Measurements from ENCODE around the gene XPO1. TPM values are rescaled to one million over a fixed set of nuclear protein-coding genes. Genes with fewer than 3 reads are reported as not detected.
"Not testable (repeated sequence)": the region's sequence is repeated elsewhere in the genome, so short reads cannot be mapped to it uniquely, and the experiment has no call there.

XPO1 gene
- total and polyA plus RNA-seq, 10 donors = 56.8 to 164 (median 101) TPM

DNA sequence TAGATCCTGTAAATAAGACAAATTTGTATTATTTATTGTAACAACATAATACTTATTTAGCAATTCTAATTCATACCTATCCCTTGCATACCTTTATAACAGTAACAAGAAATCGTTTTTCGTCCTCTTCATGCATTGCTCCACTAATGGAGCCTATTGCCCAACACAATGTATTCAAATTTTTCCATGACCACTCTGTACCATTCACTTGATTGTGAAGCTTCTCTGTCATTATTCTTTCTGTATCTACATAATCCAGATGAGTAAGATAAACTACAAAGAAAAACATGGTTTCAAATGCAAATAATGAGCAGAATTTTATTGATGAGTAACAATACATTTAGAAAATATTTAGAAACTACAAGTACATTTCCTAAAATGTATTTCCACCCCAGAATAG, 45.7 kb downstream of the XPO1 start:
- peaks cover 0 to 20% (median 12%) of the 10 kb centered on the region in 6 donors for H3K4me1 ChIP-seq
- no peak for DNase-seq
- 85 to 92% (median 90%) methylated on average over 2 of the region's 2 CpGs for WGBS, 5 donors
- H3K9me3 ChIP-seq = no peaks in the 10 kb centered on the region
- TF ChIP-seq POLR2A (IDR thresholded peaks at IDR 0.05) (no peak), POLR2AphosphoS5 (IDR thresholded peaks at IDR 0.05) (no peak)
- TF ChIP-seq, protein P1, sequence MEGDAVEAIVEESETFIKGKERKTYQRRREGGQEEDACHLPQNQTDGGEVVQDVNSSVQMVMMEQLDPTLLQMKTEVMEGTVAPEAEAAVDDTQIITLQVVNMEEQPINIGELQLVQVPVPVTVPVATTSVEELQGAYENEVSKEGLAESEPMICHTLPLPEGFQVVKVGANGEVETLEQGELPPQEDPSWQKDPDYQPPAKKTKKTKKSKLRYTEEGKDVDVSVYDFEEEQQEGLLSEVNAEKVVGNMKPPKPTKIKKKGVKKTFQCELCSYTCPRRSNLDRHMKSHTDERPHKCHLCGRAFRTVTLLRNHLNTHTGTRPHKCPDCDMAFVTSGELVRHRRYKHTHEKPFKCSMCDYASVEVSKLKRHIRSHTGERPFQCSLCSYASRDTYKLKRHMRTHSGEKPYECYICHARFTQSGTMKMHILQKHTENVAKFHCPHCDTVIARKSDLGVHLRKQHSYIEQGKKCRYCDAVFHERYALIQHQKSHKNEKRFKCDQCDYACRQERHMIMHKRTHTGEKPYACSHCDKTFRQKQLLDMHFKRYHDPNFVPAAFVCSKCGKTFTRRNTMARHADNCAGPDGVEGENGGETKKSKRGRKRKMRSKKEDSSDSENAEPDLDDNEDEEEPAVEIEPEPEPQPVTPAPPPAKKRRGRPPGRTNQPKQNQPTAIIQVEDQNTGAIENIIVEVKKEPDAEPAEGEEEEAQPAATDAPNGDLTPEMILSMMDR (IDR thresholded peaks at IDR 0.05 in 8 of 11, conservative IDR thresholded peaks at IDR 0.05 in 3 of 11) = no peak
- intact Hi-C loops (cut with DNase I; ENCODE audit: low total_unique reads) = no loop called here
- no peak overlapping the region for H3K27ac ChIP-seq
- H3K4me3 ChIP-seq = no peak overlapping the region
- H3K36me3 ChIP-seq = peaks cover 0 to 100% (median 97%) of the 10 kb centered on the region in 6 donors
- H3K27me3 ChIP-seq (replicated peaks in 1 of 7) = no peaks in the 10 kb centered on the region

DNA sequence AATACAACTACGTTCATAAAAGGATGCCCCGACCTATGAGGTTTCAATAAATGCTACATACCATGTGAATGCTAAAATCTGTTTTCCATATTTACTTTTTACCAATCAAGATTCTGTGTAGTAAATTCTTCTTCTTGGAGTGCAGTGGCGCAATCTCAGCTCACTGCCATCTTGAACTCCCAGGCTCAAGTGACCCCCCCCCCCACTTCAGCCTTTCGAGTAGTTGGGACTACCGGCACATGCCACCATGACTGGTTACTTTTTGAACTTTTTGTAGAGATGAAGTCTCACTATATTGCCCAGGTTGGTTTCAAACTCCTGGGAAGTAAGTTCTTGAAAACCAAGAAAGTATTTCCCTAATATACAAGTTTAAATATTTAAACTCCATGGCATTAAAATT, 52.9 kb downstream of the XPO1 start:
- Histone ChIP-seq H3K27me3 (replicated peaks in 1 of 7) (no peaks in the 10 kb centered on the region), H3K36me3 (peaks cover 7 to 100% (median 94%) of the 10 kb centered on the region in 6 donors), H3K4me1 (no peaks in the 10 kb centered on the region), H3K27ac (no peak overlapping the region), H3K9me3 (no peaks in the 10 kb centered on the region), H3K4me3 (no peak overlapping the region)
- no peak for DNase-seq
- TF ChIP-seq POLR2AphosphoS5 (IDR thresholded peaks at IDR 0.05) = no peak
- TF ChIP-seq, protein P1 (IDR thresholded peaks at IDR 0.05 in 8 of 11, conservative IDR thresholded peaks at IDR 0.05 in 3 of 11) = no peak
- no peak for TF ChIP-seq POLR2A (IDR thresholded peaks at IDR 0.05)
- intact Hi-C loops (cut with DNase I; ENCODE audit: low total_unique reads) = no loop called here
- WGBS, 5 donors = 96 to 99% (median 97%) methylated on average over 5 of the region's 5 CpGs

DNA sequence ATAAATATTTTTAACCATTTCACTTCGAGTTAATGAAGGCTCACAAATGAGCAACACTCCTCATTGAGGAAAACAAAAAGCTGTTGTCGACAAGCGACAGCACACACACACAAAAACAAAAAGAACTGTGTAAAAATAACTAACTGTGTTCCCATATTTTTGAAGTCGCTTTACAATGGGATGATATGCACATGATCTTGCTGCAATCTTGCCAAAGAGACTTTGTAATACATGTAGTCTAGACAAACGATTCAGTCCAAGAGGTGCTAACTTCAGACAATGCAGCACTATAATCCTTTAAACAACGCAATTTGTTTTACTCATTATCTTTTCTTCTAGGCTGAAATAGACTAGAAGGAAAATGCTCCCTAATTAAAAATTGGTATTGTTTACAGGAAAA, 60.1 kb downstream of the XPO1 start:
- H3K36me3 ChIP-seq = peaks cover 7 to 74% (median 60%) of the 10 kb centered on the region in 6 donors
- no peak overlapping the region for H3K27ac ChIP-seq
- intact Hi-C loops (cut with DNase I; ENCODE audit: low total_unique reads) = no loop called here
- no peaks in the 10 kb centered on the region for H3K9me3 ChIP-seq
- TF ChIP-seq POLR2A (IDR thresholded peaks at IDR 0.05) = no peak
- TF ChIP-seq, protein P1 (IDR thresholded peaks at IDR 0.05 in 8 of 11, conservative IDR thresholded peaks at IDR 0.05 in 3 of 11) = no peak
- no peak overlapping the region for H3K4me3 ChIP-seq
- peaks cover 0 to 3% (median 0%) of the 10 kb centered on the region in 6 donors for H3K4me1 ChIP-seq
- DNase-seq = no peak
- 91 to 94% (median 92%) methylated on average over 6 of the region's 6 CpGs for WGBS, 5 donors
- no peaks in the 10 kb centered on the region for H3K27me3 ChIP-seq (replicated peaks in 1 of 7)

DNA sequence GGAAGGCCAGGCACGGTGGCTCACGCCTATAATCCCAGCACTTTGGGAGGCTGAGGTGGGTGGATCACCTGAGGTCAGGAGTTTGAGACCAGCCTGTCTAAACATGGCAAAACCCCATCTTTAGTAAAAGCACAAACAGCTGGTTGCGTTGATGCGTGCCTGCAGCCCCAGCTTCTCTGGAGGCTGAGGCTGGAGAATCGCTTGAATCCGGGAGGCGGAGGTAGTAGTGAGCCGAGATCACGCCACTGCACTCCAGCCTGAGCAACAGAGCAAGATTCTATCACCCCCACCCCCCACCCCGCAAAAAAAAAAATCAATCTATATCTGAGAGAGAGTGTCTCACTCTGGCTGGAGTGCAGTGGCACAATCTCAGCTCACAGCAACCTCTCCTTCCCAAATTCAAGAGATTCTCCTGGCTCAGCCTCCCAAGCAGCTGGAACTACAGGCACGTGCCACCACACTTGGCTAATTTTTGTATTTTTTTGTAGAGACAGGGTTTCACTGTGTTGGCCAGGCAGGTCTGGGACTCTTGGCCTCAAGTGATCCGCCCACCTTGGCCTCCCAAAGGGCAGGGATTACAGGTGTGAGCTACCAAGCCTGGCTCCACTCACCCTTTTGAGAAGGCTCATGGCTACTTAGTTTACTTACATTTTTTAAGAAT, 61.1 kb downstream of the XPO1 start:
- H3K36me3 ChIP-seq = peaks cover 0 to 71% (median 50%) of the 10 kb centered on the region in 6 donors
- H3K9me3 ChIP-seq; H3K27me3 ChIP-seq (replicated peaks in 1 of 7); intact Hi-C loops (cut with DNase I; ENCODE audit: low total_unique reads); H3K4me3 ChIP-seq; DNase-seq; H3K27ac ChIP-seq: not testable (repeated sequence)
- peaks cover 0 to 11% (median 7%) of the 10 kb centered on the region in 6 donors for H3K4me1 ChIP-seq
- 95 to 97% (median 97%) methylated on average over 11 to 12 of the region's 12 CpGs for WGBS, 5 donors
